PC-9 (cell line): ENCODE measurements around the gene ENAH.
A peak's percentile ranks its signal among the peaks of the same experiment; 100 is the strongest.

ENCODE experiments used
- EZH2 ChIP-seq: fragments of 200-600 bp; sonication (generic); IDR thresholded peaks from 2 replicates; pipeline ENCODE4 v1.8.0; 2017; ENCODE audit warnings: antibody characterized with exemption, low read depth
- TF ChIP-seq, protein P1 (sequence below): fragments of 200-600 bp; sonication (generic); conservative IDR thresholded peaks from 2 replicates; pipeline ENCODE4 v1.6.1; 2017; ENCODE audit warnings: mixed run types, antibody characterized with exemption, mild to moderate bottlenecking, moderate library complexity

DNA sequence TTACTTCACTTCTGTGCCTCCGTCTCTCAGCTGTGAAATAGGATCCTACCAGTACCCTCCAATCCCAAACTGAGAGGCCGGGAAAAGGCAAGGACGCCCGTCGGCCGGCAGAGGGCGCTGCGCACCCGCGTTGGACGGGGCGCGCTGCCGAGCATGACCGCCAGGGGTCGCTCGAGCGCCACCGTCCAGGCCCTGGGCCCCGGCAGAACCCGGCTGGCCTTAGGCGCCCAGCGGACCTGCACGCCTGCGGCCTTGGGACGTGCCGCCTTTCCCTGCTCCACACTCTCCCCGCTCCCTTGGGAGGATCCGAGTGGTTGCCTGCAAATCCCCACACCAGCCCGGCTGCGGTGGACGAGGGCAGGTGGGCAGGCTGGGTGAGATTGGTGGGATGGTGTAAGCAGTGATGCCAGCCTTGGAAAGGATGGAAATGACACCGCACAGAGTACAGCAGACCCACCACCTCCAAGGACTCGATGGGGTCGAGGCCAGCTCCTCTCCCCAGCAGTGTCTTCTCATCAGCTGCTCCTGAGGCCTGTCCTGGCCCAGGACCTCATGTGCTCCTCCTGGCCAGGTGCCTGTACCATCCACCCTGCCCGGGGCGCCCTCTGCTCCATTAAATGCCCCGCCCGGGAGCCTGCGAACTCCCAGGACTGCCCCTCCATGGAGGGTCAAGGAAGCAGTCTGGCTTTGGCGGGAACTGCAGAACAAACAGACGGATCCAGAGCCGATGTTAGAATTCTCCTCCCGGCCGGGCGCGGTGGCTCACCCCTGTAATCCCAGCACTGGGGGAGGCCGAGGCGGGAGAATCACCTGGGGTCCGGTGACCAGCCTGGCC is 177.7 kb downstream of the ENAH start:
- TF ChIP-seq, protein P1, sequence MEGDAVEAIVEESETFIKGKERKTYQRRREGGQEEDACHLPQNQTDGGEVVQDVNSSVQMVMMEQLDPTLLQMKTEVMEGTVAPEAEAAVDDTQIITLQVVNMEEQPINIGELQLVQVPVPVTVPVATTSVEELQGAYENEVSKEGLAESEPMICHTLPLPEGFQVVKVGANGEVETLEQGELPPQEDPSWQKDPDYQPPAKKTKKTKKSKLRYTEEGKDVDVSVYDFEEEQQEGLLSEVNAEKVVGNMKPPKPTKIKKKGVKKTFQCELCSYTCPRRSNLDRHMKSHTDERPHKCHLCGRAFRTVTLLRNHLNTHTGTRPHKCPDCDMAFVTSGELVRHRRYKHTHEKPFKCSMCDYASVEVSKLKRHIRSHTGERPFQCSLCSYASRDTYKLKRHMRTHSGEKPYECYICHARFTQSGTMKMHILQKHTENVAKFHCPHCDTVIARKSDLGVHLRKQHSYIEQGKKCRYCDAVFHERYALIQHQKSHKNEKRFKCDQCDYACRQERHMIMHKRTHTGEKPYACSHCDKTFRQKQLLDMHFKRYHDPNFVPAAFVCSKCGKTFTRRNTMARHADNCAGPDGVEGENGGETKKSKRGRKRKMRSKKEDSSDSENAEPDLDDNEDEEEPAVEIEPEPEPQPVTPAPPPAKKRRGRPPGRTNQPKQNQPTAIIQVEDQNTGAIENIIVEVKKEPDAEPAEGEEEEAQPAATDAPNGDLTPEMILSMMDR: peak; percentile 100
- TF ChIP-seq EZH2: no peak
